PC-3 (cell line): ENCODE results near the gene EVC. TPM values are rescaled to one million over a fixed set of nuclear protein-coding genes. Genes with fewer than 3 reads are reported as not detected.
"Not testable (repeated sequence)": the region's sequence is repeated elsewhere in the genome, so short reads cannot be mapped to it uniquely, and the experiment has no call there.

Experiments used
- ATAC-seq: fragments of 200-7000 bp; cut with Tn5 transposase; 2 replicates; pipeline ENCODE4 v1.9.1; 2020; ENCODE audit warnings: mild to moderate bottlenecking, moderate library complexity
- BruUV-seq: library from RNA; stranded (reverse); fragments of 400-500 nt; replicated peaks from 2 replicates; lab custom pipeline; 2021; lab: Mats Ljungman, UMichigan
- CTCF ChIA-PET: fragments of 300-600 bp; sonication (Branson Sonifier 250); formaldehyde crosslinking; loops from one replicate; lab custom pipeline; 2022; ENCODE audit warnings: antibody characterized with exemption; lab: Charles Lee
- POLR2A ChIA-PET: fragments of 300-600 bp; sonication (Branson Sonifier 250); formaldehyde crosslinking; loops from one replicate; lab custom pipeline; 2022; ENCODE audit warnings: antibody characterized with exemption; ENCODE audit not compliant: unreplicated experiment; lab: Charles Lee
- DNase-seq: peaks from one replicate; pipeline ENCODE4 v3.0.0-alpha.2; 2015
- H2AFZ ChIP-seq: fragments of 300-600 bp; sonication (generic); 2 replicates; pipeline ENCODE4 v1.6.0; 2016; ENCODE audit warnings: antibody characterized with exemption, low read length
- H3F3A ChIP-seq: fragments of 300-600 bp; sonication (generic); one replicate; pipeline ENCODE4 v1.6.0; 2017; ENCODE audit warnings: antibody characterized with exemption, low read length, control low read depth, mild to moderate bottlenecking; ENCODE audit not compliant: unreplicated experiment
- H3K27ac ChIP-seq: fragments of 300-600 bp; sonication (generic); 2 replicates; pipeline ENCODE4 v1.5.1; 2016; ENCODE audit warnings: mild to moderate bottlenecking, low read length
- H3K27me3 ChIP-seq: fragments of 300-600 bp; sonication (generic); 2 replicates; pipeline ENCODE4 v1.6.1; 2016; ENCODE audit warnings: low read length, mixed read lengths
- H3K36me3 ChIP-seq: fragments of 300-600 bp; sonication (generic); 2 replicates; pipeline ENCODE4 v1.6.1; 2016; ENCODE audit warnings: low read depth, mixed run types, low read length, mixed read lengths
- H3K4me1 ChIP-seq: fragments of 300-600 bp; sonication (generic); 2 replicates; pipeline ENCODE4 v1.5.1; 2016; ENCODE audit warnings: low read length; ENCODE audit not compliant: insufficient read depth
- H3K4me2 ChIP-seq: fragments of 300-600 bp; sonication (generic); 2 replicates; pipeline ENCODE4 v1.6.0; 2016; ENCODE audit warnings: low read length
- H3K4me3 ChIP-seq: fragments of 300-600 bp; sonication (generic); 2 replicates; pipeline ENCODE4 v1.5.1; 2016; ENCODE audit warnings: mild to moderate bottlenecking, low read length, mixed read lengths
- H3K79me2 ChIP-seq: fragments of 300-600 bp; sonication (generic); 2 replicates; pipeline ENCODE4 v1.6.1; 2017; ENCODE audit warnings: low read length, mixed read lengths
- H3K9ac ChIP-seq: fragments of 300-600 bp; sonication (generic); 2 replicates; pipeline ENCODE4 v1.6.0; 2016; ENCODE audit warnings: mild to moderate bottlenecking, low read length
- H3K9me2 ChIP-seq: fragments of 300-600 bp; sonication (generic); replicated peaks from 2 replicates; pipeline ENCODE4 v1.6.1; 2016; ENCODE audit warnings: mixed run types, low read length, mixed read lengths
- H3K9me3 ChIP-seq: fragments of 300-600 bp; sonication (generic); 2 replicates; pipeline ENCODE4 v1.6.1; 2016; ENCODE audit warnings: low read length, mixed read lengths
- H4K20me1 ChIP-seq: fragments of 300-600 bp; sonication (generic); 2 replicates; pipeline ENCODE4 v1.6.1; 2016; ENCODE audit warnings: low read length, mixed read lengths
- CTCF ChIP-seq: fragments of 300-600 bp; sonication (generic); conservative IDR thresholded peaks from 2 replicates; pipeline ENCODE4 v1.5.1; 2017; ENCODE audit warnings: antibody characterized with exemption, low read depth, mild to moderate bottlenecking, low read length
- EZH2 ChIP-seq: fragments of 300-600 bp; sonication (generic); IDR thresholded peaks from one replicate; pipeline ENCODE4 v1.6.1; 2017; ENCODE audit warnings: antibody characterized with exemption, mild to moderate bottlenecking, low read length; ENCODE audit not compliant: unreplicated experiment
- EZH2phosphoT487 ChIP-seq: fragments of 300-600 bp; sonication (generic); IDR thresholded peaks from 2 replicates; pipeline ENCODE4 v1.6.1; 2018; ENCODE audit warnings: mild to moderate bottlenecking, antibody characterized with exemption, low read length, borderline replicate concordance
- intact Hi-C: fragments of 100-400 bp; cut with micrococcal nuclease; formaldehyde crosslinking; loops from 2 replicates; pipeline ENCODE4 v1.9.0; 2023
- total RNA-seq: library from RNA; depleted of rRNA; stranded (reverse); fragments of >200 nt; gene quantifications from 2 replicates; pipeline ENCODE4 v1.2.3, GENCODE V29; 2014

Gene EVC
- total RNA-seq, 1 experiment from 2014 or later, result 22.7 TPM

- no peak for DNase-seq
- Histone ChIP-seq H2AFZ (no peak overlapping the region), H3F3A (no peaks in the 10 kb centered on the region), H3K9ac (no peak overlapping the region), H3K79me2 (no peaks in the 10 kb centered on the region), H3K4me2 (no peak overlapping the region), H3K9me3 (no peaks in the 10 kb centered on the region), H4K20me1 (no peaks in the 10 kb centered on the region), H3K36me3 (no peaks in the 10 kb centered on the region), H3K4me1 (no peaks in the 10 kb centered on the region), H3K27me3 (no peaks in the 10 kb centered on the region), H3K4me3 (no peak overlapping the region), H3K27ac (no peak overlapping the region), H3K9me2 (no peaks in the 10 kb centered on the region)
- POLR2A ChIA-PET, result no interaction called here
- intact Hi-C loops, result no loop called here
- no peak for ATAC-seq
- BruUV-seq, result no TSS peak
- CTCF ChIA-PET, result no interaction called here
- TF ChIP-seq CTCF, result no peak
- TF ChIP-seq EZH2phosphoT487, result no peak
Observed at GRCh38 chr4:5836943-5837342, 125.9 kb downstream of the EVC start.

- H4K20me1 ChIP-seq, H3K36me3 ChIP-seq, H3F3A ChIP-seq, H3K27me3 ChIP-seq, POLR2A ChIA-PET, H3K4me2 ChIP-seq, BruUV-seq, H3K79me2 ChIP-seq, CTCF ChIA-PET, H3K9me3 ChIP-seq, H2AFZ ChIP-seq, H3K9me2 ChIP-seq, DNase-seq, H3K27ac ChIP-seq, H3K4me1 ChIP-seq, intact Hi-C loops, H3K9ac ChIP-seq, H3K4me3 ChIP-seq, ATAC-seq: not testable (repeated sequence)
Observed at GRCh38 chr4:5837483-5837882, 126.5 kb downstream of the EVC start.

GRCh38 chr4:5839332-5839731, 128.3 kb downstream of the EVC start:
- TF ChIP-seq EZH2phosphoT487 (no peak), EZH2 (no peak), CTCF (no peak)
- Histone ChIP-seq H3K9me3 (no peaks in the 10 kb centered on the region), H3K9me2 (no peaks in the 10 kb centered on the region), H3K27me3 (peaks cover 12% of the 10 kb centered on the region), H4K20me1 (no peaks in the 10 kb centered on the region), H3K9ac (no peak overlapping the region), H3K27ac (no peak overlapping the region), H3K4me1 (no peaks in the 10 kb centered on the region), H3K4me3 (no peak overlapping the region), H3K79me2 (no peaks in the 10 kb centered on the region), H3K36me3 (no peaks in the 10 kb centered on the region), H3F3A (no peaks in the 10 kb centered on the region), H3K4me2 (no peak overlapping the region), H2AFZ (no peak overlapping the region)
- POLR2A ChIA-PET, result no interaction called here
- CTCF ChIA-PET, result no interaction called here
- ATAC-seq (no peak), DNase-seq (no peak)
- no TSS peak for BruUV-seq
- intact Hi-C loops, result no loop called here
